GM18502 (cell line): ENCODE data around the gene CLK3.
"Not testable (repeated sequence)": the region's sequence is repeated elsewhere in the genome, so short reads cannot be mapped to it uniquely, and the experiment has no call there.

Experiments
- ATAC-seq: cut with Tn5 transposase; IDR thresholded peaks from one replicate; pipeline ENCODE4 v1.9.1; 2021; ENCODE audit warnings: mild to moderate bottlenecking; ENCODE audit not compliant: unreplicated experiment, poor library complexity

CLK3 gene

DNA sequence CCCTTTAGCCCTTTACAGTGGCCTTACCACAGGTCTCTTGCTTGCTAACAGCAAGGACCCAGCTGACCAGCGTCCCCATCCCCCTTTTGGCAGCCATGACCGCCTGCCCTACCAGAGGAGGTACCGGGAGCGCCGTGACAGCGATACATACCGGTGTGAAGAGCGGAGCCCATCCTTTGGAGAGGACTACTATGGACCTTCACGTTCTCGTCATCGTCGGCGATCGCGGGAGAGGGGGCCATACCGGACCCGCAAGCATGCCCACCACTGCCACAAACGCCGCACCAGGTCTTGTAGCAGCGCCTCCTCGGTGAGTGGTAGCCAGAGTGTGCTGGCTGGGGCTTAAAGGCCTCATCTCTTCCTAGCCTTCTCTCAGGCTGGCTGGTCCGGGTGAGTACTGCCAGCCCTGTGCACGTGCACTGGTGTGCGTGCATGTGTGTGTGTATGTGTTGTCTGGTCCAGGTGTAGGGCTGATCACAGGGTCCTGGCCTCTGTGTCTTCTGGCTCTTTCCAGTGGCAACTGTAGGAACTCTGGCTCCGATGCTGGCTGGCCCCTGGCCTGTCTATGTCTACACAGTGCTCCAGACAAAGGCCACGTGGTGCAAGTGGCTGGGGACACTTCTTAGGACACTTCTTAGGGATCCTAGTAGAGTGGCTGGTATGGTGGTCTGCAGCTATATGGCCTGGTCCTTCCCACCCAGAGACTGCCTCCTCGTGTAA, 4.4 kb downstream of the CLK3 start:
- no peak for ATAC-seq

DNA sequence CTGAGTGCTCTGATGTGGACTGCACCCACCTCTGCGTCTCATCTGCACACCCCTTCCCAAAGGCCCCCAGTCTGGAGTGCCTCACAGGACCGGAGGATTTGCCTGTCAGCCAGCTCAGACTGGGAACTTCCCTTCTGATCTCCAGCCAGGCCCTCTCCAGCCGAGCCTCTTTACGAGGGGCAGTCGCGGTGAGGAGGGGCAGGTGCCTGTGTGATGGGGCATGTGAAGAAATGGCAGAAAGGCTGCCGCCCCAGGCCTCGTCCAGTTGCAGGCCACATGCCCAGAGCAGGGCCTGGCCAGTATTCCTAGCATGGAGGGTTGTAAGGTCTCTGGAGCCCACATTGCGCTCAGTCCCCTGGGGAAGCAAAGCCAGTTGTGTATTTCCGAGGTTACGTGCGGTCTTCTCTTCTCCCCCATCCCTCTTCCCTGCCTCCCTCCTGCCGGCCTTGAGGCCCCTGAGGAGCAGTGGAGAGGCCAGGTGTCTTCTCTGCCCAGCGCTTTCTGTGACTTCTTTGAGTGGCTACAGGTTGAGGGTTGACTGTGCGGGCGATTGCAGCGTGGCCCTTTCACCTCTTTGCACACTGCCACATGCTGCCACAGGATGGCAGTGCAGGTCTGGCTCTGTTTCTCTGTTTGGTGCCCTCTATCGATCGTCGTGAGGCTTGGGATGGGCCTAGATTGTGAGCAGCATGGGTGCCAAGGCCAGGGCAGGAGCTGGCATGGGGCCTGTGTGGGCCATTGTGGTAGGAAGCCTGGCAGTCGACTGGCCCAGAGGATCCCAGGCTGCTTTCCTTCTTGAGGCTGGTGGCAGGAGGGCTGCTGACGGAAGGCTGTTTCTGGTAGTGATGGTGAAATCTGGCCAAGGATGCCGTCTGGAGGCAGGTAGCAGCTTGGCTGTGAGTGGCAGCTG, 5.3 kb downstream of the CLK3 start:
- ATAC-seq = peak; percentile 60

DNA sequence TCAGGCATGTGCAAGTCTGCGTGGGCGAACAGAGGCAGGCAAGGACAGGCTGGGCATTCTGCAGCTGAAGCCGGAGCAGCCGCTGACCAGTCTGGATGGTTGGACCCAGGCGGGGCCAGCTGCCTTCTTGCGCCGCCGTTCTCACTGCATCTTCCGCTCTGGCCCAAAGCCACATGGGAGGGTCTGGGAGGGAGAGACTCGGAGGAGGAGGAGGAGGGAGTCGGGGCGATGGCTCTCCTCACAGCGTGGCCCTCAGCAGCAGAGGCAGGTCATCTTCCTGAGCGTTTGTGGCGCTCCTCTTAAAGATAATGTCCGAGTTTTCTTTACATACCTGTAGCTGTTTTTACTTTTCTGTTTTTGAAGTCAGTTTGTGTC, 5.9 kb downstream of the CLK3 start:
- ATAC-seq = no peak

DNA sequence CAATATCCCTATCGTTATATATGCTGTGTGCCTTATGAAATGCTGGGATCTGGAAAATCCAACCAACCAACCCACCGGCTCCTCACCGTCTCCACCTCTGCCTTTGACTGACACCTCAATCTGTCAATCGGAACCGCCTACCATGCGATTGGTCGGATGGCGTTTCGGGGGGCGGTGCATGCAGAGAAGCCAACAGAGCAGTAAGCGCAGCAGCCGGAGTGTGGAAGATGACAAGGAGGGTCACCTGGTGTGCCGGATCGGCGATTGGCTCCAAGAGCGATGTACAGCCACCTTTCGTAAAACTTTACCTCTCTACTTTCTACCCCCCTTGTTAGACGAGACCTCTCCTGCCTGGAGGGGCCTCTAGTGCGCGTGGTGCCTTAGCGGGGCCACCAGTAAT, 6.3 kb downstream of the CLK3 start:
- ATAC-seq = no peak

DNA sequence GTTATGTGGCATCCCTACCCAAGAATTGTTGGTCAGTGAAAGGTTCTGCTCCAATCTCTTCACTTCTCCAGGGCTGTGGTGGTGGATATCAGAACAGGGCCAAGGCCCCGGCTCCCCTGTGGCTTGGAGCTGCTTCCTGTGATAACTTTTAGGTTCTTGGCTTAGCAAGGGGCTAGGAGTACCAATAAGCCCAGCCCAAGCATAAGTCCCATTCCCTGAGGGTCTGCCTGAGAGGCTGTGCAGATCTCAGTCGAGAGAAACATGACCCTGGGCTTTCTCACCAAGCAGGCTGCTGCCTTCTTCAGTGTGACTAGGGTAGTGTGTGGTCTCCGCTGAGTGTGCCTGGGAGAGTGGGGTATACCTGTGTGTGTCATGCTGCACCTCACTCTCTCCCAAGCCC, 7.1 kb downstream of the CLK3 start:
- no peak for ATAC-seq

DNA sequence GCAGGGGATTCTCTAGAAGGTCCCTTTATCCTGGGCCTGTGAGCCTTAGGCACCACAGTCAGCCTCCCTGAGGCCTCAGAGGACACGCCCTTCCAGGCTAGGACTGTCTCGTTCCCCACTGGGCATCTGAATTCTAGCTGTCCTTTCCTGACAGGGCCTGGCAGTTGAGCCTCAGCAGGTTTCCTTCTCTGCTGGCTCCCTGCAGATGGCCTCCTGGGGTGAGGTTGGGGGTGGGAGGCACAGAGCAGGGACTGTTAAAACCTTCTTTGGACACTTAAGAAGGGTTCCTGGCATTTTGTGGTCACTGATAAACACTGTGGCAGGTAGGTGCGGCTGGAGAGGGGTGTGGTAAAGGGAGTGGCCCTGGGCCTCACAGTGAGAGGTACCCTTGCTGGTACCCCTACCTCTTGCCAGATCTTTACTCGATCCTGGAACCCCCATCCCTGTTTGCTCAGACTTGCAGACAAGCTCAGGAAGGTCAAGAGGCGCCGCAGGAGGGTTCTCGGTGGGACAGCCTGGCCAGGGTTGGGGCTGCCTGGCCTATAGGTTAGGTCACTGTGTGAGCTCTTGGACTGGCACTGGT, 8.5 kb downstream of the CLK3 start:
- ATAC-seq = no peak

DNA sequence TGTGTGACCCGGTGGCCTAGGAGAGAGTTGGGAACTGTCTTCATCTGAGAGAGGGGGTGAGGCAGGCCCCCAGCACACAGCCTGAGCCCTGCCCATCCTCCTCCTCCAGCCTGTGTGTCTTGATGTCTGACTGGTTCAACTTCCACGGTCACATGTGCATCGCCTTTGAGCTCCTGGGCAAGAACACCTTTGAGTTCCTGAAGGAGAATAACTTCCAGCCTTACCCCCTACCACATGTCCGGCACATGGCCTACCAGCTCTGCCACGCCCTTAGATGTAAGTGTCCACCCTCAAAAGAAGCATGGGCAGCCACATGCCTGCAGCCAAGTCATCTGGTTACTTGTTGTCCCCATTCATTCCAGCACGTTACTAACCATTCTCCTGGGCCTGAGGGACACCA, 10.1 kb downstream of the CLK3 start:
- no peak for ATAC-seq

DNA sequence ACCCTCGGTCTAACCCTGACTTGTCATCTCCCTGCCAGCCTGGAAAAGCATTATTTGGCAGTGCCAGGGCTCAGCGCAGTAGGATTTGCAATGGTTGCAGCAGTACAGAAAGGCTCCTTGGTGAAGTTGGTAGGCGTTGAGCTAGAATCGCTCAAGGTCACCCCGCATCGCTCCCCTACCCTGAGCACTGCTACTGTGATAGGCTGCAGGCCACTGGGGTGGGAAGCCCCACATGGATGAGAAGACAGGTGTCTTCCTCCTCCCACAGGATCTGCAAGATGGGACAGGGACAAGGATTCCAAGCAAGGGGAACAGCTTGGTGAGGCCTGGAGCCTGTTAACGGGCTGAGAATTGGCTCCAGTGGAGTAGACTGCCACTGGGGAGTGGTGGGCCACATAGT, 10.7 kb downstream of the CLK3 start:
- no peak for ATAC-seq

DNA sequence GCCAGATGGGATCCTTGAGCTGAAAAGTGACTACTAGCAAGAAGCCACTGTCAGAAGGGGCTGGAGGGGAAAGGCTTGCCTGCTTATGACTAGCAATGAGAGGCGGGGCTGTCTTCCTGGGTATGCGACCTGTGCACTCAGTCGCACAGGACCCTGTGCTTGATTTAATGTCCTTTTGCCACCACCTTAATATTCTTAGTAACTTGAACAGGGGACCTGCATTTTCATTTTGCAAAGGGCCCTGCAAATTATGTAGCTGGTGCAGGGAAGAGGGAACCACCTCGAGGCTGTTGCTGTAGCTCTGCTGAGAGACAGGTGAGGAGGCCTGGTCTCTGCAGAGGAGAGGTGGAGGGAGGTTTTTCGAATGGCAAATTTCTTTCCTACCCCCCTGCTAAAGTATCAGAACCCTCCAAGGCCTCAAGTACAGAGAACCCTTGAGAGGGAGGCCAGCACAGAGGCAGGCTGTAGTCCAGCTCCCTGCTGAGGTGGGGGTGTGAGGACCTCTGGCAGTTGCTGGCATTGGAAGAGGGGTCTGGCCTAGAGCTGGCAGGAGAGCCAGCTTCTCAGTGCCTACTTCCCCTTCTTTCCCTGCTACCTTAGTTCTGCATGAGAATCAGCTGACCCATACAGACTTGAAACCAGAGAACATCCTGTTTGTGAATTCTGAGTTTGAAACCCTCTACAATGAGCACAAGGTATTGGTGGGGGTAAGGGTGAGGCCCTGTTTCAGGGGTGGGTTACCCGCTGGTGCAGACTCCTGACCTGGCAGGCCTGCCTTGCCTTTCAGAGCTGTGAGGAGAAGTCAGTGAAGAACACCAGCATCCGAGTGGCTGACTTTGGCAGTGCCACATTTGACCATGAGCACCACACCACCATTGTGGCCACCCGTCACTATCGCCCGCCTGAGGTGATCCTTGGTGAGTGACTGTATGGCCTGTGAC, 11.4 kb downstream of the CLK3 start:
- ATAC-seq = peak; percentile 71

DNA sequence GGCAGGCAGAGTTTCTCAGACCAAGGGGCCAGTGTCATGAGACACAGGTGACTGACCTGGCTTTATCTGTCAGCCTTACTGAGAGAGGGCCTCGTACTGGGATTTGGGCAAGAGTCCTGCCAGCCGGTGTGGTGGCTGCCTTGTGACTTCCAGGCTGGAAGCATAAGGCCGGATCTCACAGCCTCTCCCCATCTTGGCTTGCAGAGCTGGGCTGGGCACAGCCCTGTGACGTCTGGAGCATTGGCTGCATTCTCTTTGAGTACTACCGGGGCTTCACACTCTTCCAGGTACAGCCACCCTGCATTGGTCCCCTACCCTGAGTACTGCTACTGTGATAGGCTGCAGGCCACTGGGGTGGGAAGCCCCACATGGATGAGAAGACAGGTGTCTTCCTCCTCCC, 12.1 kb downstream of the CLK3 start:
- no peak for ATAC-seq

DNA sequence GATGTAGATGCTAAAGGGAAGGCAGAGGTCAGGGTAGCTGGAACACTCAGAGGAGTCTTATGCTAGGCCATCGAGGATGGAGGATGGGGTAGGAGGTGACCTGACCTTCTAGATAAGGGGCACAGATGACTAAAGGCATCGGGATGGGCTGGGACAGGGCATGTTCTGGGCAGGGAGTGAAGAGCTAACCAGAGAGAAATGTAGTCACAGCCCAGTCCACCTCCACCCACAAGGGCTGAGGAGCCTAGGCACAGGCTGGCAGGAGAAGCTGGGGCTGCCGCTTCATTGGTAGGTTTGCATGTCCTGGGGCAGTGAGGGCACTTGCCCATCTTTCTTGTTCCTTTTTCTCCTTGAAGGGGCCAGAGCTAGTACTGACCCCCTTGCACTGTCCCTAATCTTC, 12.6 kb downstream of the CLK3 start:
- ATAC-seq = no peak

DNA sequence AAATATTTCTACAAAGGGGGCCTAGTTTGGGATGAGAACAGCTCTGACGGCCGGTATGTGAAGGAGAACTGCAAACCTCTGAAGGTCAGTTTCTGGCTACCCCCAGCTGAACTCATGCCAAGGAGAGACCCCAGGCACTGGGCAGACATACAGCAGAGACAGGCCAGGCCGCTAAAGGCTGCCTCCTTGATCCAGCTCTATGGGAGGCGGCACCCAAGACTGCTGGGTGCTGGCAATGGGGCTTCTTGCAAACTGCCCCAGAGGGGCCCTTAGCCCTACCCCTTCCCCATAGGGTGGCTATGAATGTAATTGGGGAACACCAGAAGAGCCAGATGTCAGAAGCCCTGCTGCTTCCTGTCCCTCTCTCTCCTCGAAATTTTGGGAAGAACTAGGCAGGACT, 13.3 kb downstream of the CLK3 start:
- no peak for ATAC-seq

DNA sequence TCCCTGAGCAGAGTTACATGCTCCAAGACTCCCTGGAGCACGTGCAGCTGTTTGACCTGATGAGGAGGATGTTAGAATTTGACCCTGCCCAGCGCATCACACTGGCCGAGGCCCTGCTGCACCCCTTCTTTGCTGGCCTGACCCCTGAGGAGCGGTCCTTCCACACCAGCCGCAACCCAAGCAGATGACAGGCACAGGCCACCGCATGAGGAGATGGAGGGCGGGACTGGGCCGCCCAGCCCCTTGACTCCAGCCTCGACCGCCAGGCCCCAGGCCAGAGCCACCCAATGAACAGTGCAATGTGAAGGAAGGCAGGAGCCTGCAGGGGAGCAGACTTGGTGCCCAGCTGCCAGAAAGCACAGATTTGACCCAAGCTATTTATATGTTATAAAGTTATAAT, 14.1 kb downstream of the CLK3 start:
- not testable (repeated sequence) for ATAC-seq

DNA sequence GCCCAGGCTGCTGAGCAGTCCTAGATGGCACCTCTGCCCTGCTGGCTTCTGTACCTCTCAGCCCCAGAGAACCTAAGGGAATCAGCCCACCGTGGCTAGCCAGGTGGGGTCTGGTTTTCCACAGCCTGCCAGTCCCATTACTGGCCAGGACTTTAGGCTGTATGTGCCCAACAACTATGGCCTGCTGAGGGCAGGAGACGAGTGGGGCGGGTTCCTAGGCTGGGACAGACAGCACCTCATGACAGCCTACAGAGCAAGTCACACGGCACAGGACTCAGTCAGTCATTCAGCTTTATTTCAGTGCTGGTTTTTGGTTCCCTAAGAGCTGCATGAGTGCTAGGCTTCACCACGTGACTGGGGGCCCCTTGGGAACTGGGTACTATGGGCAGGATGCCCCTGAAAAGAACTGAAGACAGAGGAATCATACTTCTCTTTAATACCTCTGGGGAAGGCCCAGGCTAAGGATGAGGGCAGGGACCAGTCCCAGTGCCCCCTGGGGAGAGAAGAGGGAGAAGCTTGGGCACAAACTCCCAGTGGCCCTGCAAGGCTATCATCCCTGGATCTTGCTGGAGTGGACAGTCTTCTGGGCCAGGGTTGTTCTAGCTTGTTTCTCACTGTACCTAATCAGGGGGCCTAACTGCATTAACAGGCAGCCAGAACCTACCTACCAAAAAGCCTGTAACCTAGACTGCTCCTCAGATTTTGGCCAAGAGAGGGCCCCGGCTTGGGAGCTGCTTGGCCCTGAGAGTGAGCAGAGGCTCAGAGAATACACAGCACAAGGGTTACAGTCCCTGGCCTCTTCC, 14.8 kb downstream of the CLK3 start:
- ATAC-seq = no peak

DNA sequence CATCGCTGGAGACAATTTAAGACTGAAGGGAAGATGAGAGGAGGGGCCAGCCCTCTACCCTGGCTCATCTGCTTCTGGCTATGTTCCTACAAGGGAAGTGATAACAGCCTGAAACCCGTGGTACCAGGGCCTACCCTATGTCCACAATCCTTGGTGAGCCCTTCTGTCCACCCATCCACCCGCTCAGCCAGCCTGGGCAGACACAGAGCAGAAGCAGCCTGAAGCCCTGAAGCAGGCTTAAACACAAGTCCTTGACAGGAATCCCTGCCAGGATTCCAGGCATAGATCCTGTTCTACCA, 15.4 kb downstream of the CLK3 start:
- no peak for ATAC-seq

DNA sequence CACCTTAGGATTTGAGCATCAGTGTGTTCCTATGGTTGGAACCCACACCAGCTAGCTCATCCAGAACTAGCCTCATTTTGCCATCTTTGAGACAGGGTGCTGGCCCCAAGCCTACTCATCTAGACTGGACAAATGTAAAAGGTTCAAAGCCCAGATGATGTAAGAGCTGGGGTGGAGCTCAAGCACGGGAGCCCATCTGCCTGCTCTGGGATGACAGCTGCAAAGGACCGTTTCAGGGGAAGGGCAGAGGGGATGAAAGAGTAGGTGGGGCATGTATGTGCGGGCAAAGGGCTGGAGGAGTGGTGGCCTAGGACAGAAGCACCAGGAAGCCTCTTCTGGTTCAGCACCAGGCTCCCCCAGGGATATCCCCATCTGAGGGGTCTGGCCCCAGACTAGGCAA, 15.8 kb downstream of the CLK3 start:
- no peak for ATAC-seq

DNA sequence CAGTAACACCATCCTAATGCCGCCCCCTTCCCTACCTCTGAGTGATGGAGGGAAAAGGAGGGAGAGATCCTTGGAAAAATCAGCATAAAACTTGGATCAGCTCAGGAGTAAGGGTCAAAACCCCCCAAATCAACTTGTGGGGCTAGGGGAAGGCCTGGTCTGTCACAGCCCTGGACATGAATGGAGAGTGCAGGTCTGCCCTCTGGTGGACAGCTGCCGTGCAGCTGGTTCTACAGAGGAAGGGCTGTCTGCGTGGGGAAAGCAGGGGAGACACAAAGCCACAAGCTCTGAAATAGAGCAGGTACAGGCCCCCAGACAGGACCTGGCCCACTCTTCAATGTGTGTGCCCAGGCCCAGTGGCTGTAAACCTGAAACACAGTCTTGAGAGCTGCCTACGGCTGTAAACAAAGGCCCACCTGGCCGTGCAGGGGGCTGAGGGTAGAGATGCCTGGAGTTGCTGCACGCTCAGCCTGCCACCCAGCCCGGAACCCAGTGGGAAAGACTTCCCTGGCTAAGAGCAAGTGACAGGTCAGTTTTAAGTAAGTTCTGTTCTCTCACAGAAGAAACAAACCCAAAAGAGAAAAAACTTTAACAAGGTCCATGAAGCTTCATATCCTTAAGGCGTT, 16.4 kb downstream of the CLK3 start:
- no peak for ATAC-seq

DNA sequence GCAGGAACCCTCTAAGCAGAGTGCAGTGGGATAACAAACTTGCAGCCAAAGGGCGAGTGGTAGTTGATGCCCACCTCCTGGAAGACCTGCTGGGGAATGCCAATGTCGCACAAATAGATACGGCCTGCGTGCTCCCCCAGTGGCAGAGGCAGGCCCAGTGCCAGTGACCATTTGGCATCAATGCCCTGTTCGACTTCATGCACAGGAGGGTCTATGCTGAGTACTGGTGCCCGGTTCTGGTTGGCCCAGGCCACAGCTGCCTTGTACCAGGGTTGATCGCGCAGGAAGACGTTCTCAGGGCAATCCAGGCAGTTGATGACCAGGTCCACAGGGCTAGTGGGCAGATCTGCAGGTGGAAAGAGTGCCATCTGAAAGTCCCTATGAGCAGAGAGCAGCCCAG, 17.0 kb downstream of the CLK3 start:
- ATAC-seq = no peak

DNA sequence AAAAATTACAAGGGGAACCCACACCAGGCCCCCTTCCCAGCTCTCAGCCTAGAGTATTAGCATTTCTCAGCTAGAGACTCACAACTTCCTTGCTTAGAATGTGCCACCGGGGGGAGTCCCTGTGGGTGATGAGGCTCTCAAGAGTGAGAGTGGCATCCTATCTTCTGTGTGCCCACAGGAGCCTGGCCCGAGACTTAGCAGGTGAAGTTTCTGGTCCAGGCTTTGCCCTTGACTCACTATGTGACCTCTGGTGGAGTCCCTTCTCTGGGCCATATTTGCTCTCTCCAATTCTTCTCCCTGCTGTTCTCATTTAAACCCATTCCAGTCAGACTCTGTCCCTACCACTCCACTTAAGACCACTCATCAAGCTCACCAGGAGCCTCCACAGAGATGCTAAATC, 18.1 kb downstream of the CLK3 start:
- no peak for ATAC-seq
